ENCODE measurements around the gene ANTXR1. TPM values are rescaled to one million over a fixed set of nuclear protein-coding genes. Genes with fewer than 3 reads are reported as not detected.

ANTXR1 gene
- total and polyA plus RNA-seq, 2 donors (not counting 3 experiments of a cell fraction or from before 2014, with no cell fraction given) = 4.2 to 17.3 TPM

DNA sequence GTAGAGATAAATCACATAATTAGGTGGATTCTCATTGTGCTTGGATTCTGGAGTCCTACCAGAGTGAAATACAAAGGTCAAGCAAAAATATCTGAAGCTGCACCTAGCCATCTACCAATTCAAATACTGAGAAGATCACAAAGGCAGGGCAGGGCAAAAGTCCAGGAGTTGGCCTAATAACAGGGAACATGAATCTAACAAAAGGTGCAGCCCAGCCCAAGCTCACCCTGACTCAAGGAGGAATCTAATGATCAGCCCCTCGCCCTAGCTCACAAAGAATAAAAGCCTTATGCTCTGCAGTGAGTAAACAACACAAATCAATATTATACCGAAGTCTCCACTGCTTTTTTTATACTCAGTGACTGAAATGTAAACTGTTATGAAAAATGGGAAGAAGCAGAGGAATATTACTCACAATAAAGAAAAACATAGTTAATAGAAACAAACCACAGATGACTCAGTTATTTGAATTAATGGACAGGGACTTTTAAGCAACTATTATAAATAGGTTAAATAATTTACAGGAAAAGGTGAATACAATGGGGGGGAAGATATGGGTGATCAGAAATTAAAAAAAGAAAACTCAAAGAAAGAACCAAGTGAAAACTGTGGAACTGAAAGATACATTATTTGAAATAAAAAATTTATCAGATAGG lies 49.5 kb downstream of the ANTXR1 start:
- Histone ChIP-seq H4K20me1 (replicated peaks; ENCODE audit: control insufficient read depth, extremely low read depth, insufficient read depth, low read length) (no peaks in the 10 kb centered on the region), H3K9me3 (replicated peaks; ENCODE audit: control insufficient read depth, insufficient read depth, low read length) (no peaks in the 10 kb centered on the region), H3K36me3 (ENCODE audit: control insufficient read depth in 2 of 2, extremely low read depth in 1 of 2, insufficient read depth in 2 of 2, low read length in 2 of 2) (no peaks in the 10 kb centered on the region), H3K9ac (replicated peaks; ENCODE audit: extremely low read depth, insufficient read depth, low read length) (no peak overlapping the region), H3K27me3 (ENCODE audit: control insufficient read depth in 2 of 2, insufficient read depth in 2 of 2, low read length in 2 of 2) (no peaks in the 10 kb centered on the region), H3K27ac (ENCODE audit: insufficient read depth, low read depth, low read length) (no peak overlapping the region), H3K9me1 (replicated peaks; ENCODE audit: control insufficient read depth, extremely low read depth, insufficient read depth, low read length) (no peaks in the 10 kb centered on the region), H3K79me2 (ENCODE audit: control insufficient read depth, insufficient read depth, low read length) (no peaks in the 10 kb centered on the region), H3K4me1 (ENCODE audit: control insufficient read depth, extremely low read depth, insufficient read depth, low read length) (peaks cover 18% of the 10 kb centered on the region), H2AFZ (ENCODE audit: low read depth, low read length) (no peak overlapping the region), H3K4me2 (ENCODE audit: insufficient read depth, low read length) (peak overlapping the region; percentile 10), H3K4me3 (replicated peaks in 1 of 3; ENCODE audit: insufficient read depth in 1 of 3, low read depth in 1 of 3, low read length in 3 of 3) (no peak overlapping the region)
- CTCF ChIA-PET = interaction anchor here (1.1 to 2.5 kb wide), 8 partner anchors 10 to 244 kb away, joined by 3 to 12 read pairs (median 5); no protein-coding TSS in a partner anchor
- intact Hi-C loops (cut with micrococcal nuclease) = no loop called here
- dilution Hi-C loops (cut with MboI; ENCODE audit: extremely low pct_ligation_motif_present, low sequenced_read_pairs) = no loop called here
- BruUV-seq (replicated peaks) = no TSS peak
- TF ChIP-seq GATA2 (IDR thresholded peaks at IDR 0.05; ENCODE audit: insufficient read depth, insufficient read length, low read depth, low read length) = no peak
- TF ChIP-seq FOS (IDR thresholded peaks at IDR 0.05; ENCODE audit: borderline replicate concordance, insufficient read depth, low read length) = peak; percentile 53
- no peak for TF ChIP-seq EZH2 (IDR thresholded peaks at IDR 0.05; ENCODE audit: borderline replicate concordance, low read depth, low read length, severe bottlenecking)
- TF ChIP-seq POLR2AphosphoS5 (IDR thresholded peaks at IDR 0.05; ENCODE audit: insufficient read depth, low read depth, low read length) = no peak
- no peak for TF ChIP-seq JUN (IDR thresholded peaks at IDR 0.05; ENCODE audit: borderline replicate concordance, insufficient read depth, insufficient read length, low read depth)
- TF ChIP-seq, protein P1, sequence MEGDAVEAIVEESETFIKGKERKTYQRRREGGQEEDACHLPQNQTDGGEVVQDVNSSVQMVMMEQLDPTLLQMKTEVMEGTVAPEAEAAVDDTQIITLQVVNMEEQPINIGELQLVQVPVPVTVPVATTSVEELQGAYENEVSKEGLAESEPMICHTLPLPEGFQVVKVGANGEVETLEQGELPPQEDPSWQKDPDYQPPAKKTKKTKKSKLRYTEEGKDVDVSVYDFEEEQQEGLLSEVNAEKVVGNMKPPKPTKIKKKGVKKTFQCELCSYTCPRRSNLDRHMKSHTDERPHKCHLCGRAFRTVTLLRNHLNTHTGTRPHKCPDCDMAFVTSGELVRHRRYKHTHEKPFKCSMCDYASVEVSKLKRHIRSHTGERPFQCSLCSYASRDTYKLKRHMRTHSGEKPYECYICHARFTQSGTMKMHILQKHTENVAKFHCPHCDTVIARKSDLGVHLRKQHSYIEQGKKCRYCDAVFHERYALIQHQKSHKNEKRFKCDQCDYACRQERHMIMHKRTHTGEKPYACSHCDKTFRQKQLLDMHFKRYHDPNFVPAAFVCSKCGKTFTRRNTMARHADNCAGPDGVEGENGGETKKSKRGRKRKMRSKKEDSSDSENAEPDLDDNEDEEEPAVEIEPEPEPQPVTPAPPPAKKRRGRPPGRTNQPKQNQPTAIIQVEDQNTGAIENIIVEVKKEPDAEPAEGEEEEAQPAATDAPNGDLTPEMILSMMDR (IDR thresholded peaks at IDR 0.05; ENCODE audit: extremely low read depth in 1 of 2, insufficient read depth in 1 of 2, low read depth in 1 of 2, low read length in 2 of 2) = no peak
- TF ChIP-seq, protein P2, sequence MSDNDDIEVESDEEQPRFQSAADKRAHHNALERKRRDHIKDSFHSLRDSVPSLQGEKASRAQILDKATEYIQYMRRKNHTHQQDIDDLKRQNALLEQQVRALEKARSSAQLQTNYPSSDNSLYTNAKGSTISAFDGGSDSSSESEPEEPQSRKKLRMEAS (IDR thresholded peaks at IDR 0.05; ENCODE audit: insufficient read depth, insufficient read length) = no peak
- no peak for TF ChIP-seq MYC (IDR thresholded peaks at IDR 0.05; ENCODE audit: low read depth, low read length)
- TF ChIP-seq POLR2A (IDR thresholded peaks at IDR 0.05; ENCODE audit: low read depth, low read length) = no peak
- POLR2A ChIA-PET = no interaction called here
- DNase-seq (ENCODE audit: low read depth, low spot score) (peak; percentile 22), FAIRE-seq (peak; percentile 49)
